IPS-NIHi11 (cell line): ENCODE measurements around the gene FAM78A.
A peak's percentile ranks its signal among the peaks of the same experiment; 100 is the strongest.

Experiments used
- DNase-seq: peaks from one replicate; pipeline ENCODE4 v3.0.0; 2012; ENCODE audit warnings: mixed read lengths, low spot score

The FAM78A gene, protein sequence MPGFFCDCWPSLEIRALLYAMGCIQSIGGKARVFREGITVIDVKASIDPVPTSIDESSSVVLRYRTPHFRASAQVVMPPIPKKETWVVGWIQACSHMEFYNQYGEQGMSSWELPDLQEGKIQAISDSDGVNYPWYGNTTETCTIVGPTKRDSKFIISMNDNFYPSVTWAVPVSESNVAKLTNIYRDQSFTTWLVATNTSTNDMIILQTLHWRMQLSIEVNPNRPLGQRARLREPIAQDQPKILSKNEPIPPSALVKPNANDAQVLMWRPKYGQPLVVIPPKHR

DNA sequence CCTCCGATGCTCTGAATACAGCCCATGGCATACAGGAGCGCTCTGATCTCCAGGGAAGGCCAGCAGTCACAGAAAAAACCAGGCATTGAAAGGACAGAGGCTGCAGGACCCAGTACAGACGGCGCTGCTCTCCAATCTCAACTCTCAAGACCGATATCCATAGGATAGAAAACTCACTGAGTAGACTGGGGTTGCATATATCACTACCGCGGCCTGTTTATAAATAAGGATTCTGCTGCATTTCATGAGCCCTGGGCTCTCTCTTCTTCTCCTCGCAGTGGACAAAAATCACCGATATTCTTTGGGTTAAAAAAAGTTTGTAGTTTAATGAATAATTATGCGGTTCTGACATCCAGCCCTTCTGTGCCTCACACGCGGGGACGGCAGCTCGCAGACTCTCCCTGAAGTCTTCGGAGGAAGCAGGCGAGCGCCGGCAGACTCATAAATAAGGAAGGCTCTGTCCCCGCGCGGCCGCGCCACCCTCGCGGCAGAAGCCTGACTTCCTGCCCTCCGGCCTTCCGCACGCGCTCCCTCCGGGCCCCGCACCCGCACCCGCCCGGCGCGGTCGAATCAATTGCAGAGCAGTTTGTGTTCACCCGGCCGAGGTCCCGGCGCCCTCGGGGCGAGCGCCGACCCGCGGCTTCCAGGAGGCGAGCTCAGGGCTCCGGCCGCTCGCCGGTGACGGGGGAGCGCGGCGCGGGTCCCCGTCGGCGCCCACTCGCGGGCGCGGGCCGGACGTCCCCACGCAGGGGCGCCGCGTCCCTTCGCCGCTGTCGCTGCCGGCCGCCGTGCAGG is at the start of gene FAM78A:
Gene FAM78A (minus strand): TSS at position 417 of the 795 bp plus-strand sequence. CDS start 331 bp downstream, at position 86.
- peak; percentile 55 for DNase-seq

DNA sequence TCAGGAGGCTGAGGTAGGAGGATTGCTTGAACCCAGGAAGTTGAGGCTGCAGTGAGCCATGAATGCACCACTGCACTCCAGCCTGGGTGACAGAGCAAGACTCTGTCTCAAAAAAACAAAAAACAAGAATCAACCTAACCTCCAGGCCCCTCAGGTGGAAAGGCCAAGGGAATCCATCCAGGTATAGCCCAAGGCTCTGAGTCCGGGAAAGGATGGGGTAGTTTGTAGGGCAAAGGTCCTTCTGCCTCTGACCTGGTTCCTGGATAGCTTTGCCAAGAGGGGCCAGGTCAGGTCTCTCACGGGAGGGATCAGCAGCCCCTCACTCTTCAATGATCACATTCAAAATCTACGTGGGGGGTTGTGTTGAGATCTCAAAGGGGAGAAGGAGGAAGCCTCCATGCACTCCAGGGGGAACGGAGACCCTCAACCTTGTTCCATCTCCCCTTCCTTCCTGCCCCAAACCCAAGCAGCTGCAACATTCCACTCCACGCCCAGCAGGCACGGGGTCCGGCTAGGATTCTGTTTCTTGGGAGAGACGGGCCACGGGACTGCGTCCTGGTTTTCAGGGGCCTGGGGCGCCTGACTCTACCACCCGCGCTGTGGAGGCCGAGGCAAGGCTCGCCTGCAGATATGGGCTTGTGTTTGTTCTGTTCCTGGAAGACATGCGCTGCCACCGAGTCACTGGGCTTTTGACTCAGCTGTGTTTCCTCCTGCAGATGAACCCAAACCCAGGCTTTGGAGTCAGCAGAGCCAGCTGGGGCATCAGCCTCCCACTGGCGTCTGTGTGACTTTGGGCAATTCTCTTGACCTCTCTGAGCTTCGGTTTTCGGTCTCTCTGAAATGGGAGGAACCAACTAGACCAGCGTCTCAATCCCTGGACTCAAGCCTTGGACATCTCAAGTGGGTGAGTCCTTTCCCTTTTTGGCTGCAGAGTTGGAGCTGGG is 48.7 kb upstream of the FAM78A start:
- DNase-seq = no peak

DNA sequence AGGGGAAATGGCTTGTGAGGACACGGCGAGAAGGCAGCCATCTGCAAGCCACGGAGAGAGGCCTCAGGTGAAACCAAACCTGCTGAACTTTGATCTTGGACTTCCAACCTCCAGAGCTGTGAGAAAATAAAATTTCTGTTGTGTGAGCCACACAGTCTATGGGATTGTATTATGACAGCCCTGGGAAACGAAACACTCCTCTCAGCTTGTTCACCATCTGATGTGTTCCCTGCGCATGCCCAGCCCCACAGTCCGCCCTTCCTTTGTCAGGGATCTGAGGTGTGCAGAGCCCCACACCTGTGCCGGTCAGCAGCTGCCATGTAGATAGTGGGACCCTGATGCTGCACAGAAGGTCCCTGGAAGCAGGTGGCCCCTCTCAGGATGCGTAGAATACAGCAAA is 47.3 kb upstream of the FAM78A start:
- no peak for DNase-seq

DNA sequence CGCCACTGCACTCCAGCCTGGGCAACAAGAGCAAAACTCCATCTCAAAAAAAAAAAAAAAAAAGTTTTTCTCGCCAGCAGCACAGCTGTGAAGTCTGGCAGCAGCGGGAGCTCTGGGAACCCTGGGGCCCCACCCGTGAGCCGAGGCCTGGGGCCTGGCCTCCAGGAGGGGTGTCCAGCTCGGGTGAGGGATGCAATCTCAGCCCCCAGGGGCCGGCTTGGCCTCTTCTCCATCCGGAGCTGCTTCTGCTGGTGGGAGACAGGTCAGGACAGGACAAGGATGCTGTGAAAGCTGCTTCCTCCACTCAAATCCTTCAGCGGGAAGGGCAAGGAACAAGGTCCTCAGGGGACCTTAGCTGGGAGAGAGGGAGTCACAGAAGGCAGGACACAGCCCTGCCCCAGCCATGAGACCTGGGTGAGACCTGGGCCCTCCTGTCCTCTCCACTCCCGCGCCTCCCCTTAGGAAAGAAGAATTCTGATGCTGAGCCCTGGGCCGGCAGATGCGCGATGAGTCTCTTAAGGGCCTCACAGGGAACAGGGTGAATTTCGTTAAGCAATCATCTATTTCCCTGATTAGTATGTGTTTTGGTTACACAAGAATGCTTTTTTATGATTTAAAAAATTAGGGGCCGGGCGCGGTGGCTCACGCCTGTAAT is 43.8 kb upstream of the FAM78A start:
- DNase-seq = no peak

DNA sequence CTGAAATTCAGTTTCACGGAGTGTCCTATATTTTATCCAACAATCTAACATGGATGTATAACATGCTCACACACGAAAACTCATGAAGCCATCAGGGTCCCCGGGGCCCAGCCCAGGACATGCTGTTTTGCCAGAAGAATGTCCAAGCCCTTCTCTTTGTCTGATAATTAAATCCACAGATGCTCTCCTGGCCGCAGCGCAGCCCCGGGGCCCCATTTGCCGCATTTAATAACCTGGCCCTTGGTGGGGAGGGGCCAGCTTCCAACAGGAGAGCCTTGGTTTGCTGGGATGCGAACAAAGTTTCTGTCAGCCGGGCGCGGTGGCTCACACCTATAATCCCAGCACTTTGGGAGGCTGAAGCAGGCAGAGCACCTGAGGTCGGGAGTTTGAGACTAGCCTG is 43.2 kb upstream of the FAM78A start:
- no peak for DNase-seq

DNA sequence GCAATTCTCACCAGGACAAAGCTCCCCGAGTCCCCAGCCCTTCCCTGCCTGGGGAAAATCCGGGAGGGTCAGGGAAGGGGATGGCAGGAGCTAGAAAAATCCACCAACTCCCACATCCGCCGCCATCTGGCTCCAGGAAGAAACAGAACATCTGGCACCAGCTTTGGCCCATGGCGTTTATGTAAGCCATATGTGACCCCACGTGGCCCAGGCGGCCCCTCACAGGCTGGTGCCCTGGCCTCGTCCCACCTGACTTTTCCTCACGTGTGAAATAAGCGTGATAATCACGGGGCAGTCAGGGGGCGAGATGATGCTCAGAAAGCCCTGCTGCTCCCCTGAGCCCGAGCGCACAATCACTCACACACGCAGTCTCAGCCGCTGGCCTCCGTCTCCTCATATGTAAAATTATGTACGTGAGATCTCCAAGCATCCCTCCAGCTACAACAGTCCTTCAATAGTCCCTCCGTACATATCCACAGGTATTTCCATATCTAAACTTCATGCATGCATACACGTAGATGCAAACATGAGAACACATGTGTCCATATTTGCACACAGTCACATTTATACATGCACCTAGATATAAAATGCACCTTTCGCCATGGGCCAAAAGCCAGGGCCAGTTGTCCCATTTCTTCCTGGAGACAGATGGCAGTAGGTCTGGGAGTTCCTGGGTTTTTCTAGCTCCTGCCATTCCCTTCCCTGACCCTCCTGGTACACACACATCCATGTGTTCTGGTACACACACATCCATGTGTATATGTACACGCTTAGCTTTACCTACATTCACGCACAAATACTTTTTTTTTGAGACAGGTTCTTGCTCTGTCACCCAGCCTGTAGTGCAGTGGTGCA is 42.1 kb upstream of the FAM78A start:
- no peak for DNase-seq

DNA sequence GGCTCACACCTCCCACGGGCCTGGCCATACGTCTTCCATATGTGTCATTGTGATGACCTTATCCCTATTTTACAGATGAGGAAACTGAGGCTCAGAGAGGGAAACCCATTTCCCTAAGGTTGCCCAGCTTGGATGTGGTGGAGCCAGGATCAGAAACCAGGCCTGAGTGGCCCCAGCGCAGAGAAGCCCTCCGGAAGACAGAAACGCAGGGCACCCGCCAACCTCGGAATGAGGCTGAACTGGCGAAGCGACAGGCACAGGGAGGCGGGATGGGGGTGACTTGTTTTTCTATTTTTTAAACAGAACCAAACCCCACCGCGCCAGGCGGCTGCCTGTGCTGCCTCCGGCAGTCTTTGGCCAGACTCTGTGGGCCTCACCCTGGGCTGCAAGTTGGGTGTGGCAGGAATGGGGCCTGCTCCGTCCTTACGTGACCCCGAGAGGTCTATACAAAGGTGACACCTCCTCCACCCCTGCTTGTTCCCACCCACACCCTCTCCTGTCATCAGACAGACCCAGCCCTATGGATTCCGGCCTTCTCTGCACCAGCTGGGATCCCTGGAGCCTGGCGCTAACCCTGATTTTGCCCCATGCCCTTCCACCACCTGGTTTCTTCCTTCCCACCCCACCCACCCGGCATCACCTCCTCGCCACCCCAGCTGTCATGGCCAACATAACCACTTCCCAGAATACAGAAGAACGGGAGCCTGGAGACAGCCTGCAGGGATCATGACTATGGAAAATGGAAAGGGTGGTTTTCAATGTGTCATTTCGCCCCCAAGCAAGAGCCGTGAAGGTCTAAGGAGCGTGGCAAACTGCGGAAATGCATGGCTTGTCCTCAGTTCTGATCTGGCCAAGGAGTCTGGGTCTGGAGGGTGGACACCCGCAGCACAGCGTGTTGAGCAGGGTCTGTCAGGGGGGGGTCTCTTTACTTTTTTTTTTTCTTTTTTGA is 36.8 kb upstream of the FAM78A start:
- DNase-seq = no peak

DNA sequence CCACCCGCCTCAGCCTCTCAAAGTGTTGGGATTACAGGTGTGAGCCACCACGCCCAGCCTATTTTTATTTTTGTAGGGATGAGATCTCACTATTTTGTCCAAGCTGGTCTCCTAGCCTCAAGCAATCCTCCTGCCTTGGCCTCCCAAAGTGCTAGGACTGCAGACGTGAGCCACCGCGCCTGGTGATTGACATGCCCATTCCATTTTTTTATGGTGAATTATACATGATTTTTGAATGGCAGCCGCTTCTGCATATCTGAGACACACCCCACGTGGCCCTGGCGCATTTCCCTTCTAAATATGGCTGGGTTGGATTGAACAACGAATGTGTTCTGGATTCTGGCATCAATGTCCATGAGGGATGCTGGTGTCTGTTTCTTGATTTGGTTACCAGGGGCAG is 35.9 kb upstream of the FAM78A start:
- DNase-seq = no peak

DNA sequence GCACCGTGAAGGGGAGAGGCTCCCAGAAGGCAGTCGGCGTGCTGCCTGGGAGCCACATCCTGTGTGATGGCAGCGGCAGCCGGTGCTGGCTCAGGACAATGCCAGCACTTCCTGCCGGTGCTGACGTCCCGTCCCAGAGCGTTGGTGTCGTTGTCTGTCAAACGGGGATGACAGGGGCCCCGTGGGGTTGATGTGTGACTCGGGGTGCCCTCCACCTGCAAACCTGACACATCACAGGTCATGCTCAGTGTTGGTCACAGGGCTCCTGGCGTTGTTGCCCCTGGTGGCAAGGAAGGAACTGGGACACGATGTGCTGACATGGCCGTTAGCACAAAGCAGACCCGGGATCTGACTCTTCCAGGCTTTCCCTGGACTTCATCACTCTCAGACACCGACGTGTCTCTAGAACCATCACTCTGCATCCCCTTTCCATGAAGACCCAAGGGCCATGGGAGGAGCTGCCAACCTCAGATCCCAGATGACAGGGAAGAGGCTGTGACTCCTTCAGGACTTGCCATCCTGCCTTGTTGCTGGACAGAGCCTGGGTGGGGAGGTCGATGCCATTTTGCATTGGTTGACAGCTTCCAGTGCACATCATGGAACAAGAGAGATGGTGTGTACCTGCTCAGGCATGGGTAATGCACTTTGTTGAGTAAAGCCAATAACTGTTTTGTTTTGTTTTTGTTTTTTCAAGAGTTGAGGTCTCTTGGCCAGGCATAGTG is 34.7 kb upstream of the FAM78A start:
- DNase-seq = no peak

DNA sequence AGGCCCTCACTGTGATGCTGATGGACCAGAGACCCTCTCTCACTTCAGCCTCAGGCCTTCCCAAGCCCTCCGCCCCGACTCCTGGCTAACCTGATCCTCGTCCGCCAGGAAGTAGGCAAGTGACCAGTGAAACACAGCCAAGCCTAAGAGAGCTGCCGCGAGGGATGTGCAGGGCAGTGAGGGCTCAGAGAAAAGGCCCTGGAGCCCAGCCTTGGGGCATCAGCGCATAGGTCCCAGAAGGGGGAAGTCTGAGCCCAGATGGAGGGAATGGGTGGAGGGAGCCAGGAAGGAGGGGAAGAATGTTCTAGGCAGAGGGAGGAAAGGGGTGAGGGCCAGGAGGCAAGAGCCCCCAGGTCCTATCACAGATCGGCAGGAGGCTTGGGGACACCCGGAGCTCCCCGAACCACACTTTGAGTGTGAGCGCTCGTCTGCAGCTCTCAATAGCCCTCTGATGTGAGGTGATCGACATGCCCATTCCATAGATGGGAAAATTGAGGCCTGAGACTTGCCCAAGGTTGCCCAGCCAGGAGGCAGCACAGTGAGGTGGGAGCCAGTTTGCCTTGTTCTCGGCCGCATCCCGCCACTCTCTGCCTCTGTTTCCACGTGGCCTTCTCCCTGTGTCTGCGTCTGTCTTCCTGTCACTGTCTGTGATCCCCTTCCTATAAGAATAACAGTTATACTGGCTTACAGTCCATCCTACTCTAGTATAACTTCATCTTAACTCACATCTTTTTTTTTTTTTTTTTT is 33.4 kb upstream of the FAM78A start:
- no peak for DNase-seq

DNA sequence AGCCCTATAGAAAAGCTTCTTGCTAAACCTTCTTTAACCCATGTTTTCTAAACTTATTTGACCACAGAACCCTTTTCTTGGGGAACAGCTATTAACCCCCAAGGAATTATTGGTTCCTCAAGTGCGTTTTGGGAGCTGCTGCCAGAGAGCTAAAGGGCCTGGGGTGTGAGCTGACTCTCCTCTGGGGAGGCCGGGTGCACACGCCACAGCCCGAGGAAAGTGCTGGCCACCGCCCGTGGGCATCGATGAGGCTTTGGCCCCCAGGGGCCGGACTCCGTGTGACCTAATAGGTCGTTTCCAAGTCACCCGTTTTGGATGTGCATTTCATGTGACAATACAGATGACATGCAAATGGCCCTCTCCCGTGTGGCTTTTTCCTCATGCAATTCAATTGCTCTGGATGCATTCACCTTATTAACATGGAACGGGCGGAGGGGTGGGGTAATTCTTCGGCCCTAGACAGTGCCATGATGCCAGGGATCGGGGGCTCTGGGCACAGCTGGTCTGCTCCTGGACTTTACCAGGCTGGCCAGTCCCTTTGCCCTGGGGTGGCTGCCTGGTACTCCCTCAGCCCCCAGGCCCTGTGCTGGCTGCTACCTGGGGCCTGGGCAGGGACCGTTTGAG is 32.7 kb upstream of the FAM78A start:
- no peak for DNase-seq

DNA sequence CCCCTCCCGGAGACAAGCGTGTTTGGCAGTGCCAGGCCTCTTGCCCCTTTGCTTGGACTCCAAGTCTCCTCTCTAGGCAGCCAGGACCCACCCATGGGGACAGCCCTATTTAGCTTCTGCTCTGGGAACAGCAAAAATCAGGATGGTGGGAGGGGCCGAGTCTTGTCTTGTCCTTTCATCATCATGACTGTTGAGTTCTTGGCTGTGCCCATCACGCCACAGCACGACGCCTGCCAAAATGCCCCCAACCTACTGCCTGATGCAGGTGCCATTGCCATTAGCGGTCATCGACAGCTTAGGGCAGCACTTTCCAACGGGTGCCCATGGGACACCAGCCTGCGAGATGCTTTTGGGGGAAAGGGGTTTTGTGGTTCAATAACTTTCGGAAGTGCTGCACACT is 32.1 kb upstream of the FAM78A start:
- DNase-seq = no peak

DNA sequence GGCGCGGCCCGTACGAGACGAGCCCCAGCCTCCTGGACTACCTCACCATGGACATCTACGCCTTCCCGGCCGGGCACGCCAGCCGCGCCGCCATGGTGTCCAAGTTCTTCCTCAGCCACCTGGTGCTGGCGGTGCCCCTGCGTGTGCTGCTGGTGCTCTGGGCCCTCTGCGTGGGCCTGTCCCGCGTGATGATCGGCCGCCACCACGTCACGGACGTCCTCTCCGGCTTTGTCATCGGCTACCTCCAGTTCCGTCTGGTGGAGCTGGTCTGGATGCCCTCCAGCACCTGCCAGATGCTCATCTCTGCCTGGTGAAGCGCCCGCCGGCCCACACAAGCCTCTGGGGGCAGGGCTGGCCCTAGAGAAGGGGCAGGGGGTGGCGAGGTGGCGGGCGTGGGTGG is 31.7 kb upstream of the FAM78A start:
- no peak for DNase-seq

DNA sequence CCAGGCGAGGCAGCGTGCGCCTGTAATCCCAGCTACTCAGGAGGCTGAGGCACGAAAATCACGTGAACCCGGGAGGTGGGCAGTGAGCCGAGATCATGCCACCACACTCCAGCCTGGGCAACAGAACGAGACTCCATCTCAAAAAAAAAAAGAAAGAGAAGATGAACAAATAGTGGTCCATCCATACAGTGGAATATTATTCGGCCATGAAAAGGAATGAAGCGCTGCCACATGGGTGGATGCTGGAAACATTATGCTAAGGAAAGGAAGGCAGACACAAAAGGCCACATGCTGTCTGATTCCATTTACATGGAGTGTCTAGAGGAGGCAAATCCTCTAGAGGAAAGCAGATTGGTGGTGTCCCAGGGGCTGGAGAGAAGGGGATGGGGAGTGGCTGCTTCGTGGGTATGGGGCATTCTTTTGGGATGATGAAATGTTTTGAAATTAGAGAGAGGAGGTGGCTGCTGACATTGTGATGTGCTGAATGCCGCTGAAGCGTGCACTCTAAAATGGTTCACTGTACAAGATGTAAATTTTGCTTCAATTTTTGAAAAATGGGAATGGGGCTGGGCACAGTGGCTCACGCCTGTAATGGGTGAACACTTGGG is 30.2 kb upstream of the FAM78A start:
- no peak for DNase-seq

DNA sequence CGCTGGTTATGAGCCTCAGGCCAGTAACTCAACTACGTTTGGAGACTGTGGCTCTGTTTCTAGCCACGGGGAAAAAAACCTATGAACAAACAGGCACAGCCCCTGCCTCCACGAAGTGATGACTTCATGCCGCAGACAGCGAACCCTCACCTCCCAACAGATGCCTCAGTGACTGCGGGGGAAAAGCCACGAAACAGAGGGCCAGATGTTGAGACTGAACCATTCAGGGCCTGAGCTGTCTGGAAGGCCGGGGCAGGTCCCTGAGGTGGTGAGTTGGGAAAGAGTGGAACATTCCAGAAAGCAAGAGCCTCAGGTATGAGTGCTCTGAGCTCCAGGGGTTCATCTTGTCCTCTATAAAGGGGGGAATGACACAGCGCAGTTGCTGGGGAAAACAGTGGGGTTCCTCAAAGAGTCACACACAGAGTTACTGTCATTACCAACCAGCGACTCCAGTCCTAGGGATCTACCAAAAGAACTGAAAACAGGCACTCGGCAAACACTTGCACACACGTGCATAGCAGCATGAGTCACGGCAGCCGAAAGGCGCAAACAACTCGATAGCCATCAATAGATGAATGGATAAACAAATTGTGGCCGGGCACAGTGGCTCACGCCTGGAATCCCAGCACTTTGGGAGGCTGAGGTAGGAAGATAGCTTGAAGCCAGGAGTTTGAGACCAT is 28.5 kb upstream of the FAM78A start:
- DNase-seq = no peak

DNA sequence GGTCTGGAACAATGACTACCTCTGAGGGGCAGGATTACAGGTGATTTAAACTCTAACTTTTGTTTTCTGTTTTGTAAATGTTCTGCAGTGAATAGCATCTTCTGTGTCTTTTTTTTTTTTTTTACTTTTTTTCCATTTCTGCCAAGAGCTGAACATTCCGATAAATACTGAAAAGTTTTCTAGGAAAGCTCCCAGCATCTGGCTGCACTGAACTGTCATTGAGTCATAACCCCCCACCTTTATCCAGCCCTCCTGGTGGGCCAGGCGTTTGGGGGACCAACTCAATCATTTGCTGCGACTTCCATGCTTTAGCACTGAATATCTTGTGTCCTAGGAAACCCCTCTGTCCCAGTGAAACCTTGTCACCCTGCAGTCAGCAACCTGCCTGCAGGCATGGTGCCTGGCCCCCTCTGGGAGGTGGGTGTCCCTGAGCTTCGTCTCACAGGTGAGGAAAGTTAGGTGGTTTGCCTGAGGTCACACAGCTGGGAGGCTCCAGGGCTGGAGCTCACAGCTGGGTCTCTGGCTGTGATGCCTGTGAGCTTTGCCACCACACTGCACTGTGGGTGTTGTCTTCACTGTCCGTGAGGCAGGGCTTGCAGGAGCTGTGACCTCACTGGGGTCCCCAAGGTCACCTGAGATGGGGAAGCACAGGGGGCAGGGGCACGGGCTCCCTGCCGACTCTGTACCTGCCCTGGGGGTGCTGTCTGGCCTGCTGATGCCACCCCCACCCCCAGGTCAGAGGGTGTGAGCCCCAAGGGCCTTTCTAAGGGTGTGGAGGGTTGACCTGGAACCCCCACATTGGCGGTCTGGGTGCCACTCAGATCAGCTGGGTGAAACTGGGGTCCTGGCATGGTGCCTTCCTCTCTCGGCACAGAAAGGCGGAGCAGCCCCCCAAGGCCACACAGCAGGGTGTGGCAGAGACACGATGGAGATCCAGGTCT is 27.3 kb upstream of the FAM78A start:
- no peak for DNase-seq
